Lung (tissue), 16 donors: ENCODE data around the gene TSN. TPM values are rescaled to one million over a fixed set of nuclear protein-coding genes. Genes with fewer than 3 reads are reported as not detected.
A peak's percentile ranks its signal among the peaks of the same experiment; 100 is the strongest.

Experiments
- ATAC-seq: fragments of 200-7000 bp; cut with Tn5 transposase; one replicate; pipeline ENCODE4 v1.9.1; 2020; ENCODE audit warnings: moderate number of reproducible peaks; ENCODE audit not compliant: insufficient read depth, low FRiP score
- DNase-seq, 3 donors: peaks; one replicate each; pipeline ENCODE4 v3.0.0-alpha.2; 2013 to 2017
- H3K27ac ChIP-seq, 2 donors: one replicate each; pipeline ENCODE4 v1.5.1; 2013; ENCODE audit warnings: mild to moderate bottlenecking in 2 of 2, moderate library complexity in 2 of 2, control low read depth in 1 of 2, inconsistent platforms in 1 of 2, low read depth in 1 of 2, low read length in 1 of 2
- H3K27me3 ChIP-seq, 3 donors: one replicate each; pipeline ENCODE4 v1.5.1; 2013; ENCODE audit warnings: low read length in 2 of 3; ENCODE audit not compliant: control insufficient read depth in 3 of 3, insufficient read depth in 3 of 3
- H3K36me3 ChIP-seq, 4 donors: one replicate each; pipeline ENCODE4 v1.5.1; 2013; ENCODE audit warnings: low read length in 4 of 4, mild to moderate bottlenecking in 1 of 4, moderate library complexity in 1 of 4; ENCODE audit not compliant: control insufficient read depth in 4 of 4, insufficient read depth in 4 of 4
- H3K4me1 ChIP-seq, 5 donors: one replicate each; pipeline ENCODE4 v1.5.1; 2013; ENCODE audit warnings: low read length in 5 of 5, mild to moderate bottlenecking in 2 of 5, moderate library complexity in 1 of 5; ENCODE audit not compliant: control insufficient read depth in 5 of 5, insufficient read depth in 5 of 5
- H3K4me3 ChIP-seq: one replicate; pipeline ENCODE4 v1.5.1; 2013; ENCODE audit warnings: mild to moderate bottlenecking, control low read depth, moderate library complexity
- H3K9ac ChIP-seq, 2 donors: one replicate each; pipeline ENCODE4 v1.5.1; 2013; ENCODE audit warnings: low read length in 2 of 2, control low read depth in 1 of 2; ENCODE audit not compliant: insufficient read depth in 1 of 2
- H3K9me3 ChIP-seq, 4 donors: one replicate each; pipeline ENCODE4 v1.5.1; 2013; ENCODE audit warnings: low read length in 3 of 4, mild to moderate bottlenecking in 1 of 4, moderate library complexity in 1 of 4; ENCODE audit not compliant: control insufficient read depth in 4 of 4, insufficient read depth in 3 of 4
- CTCF ChIP-seq: IDR thresholded peaks from 2 replicates; pipeline ENCODE4 v1.5.1; 2012; ENCODE audit warnings: mild to moderate bottlenecking; ENCODE audit errors: control extremely low read depth, extremely low read depth
- WGBS, 2 donors: extraction: QIAGEN DNeasy Blood & Tissue Kit; methylation state at CpG; one replicate each; pipeline ENCODE4 v1.1.7; 2013; 5-methylcytosine and 5-hydroxymethylcytosine counted together
- long read RNA-seq, 5 donors: transcript quantifications; one replicate each; lab custom pipeline, GENCODE V29; 2026
- polyA plus RNA-seq, 2 donors: library from polyadenylated mRNA; stranded (reverse); fragments of 200-250 nt; gene quantifications; one replicate each; pipeline ENCODE4 v1.2.1, GENCODE V29; 2013
- total RNA-seq, 2 donors: library from RNA; depleted of rRNA in 1 of 2; stranded (reverse); fragments of >200 nt in 1 of 2; gene quantifications; one replicate each; pipeline ENCODE4 v1.2.1, GENCODE V29; 2014 to 2021
- donor health status: control.
- donor health status: control.
- donor health status: Bipolar disorder and iron deficiency.
- donor health status: healthy.
- donor health status: DM: yes; HTN: yes; CAD: no.

TSN gene
- total RNA-seq: 10 to 100 TPM; 50.1 to 53.8 TPM
- polyA plus RNA-seq: 10 to 100 TPM; 20.5 to 28.1 TPM
- long read RNA-seq, donor 1, transcript TSN-201 (6 exons, 3,420 nt): major isoform, 44 of 44 reads
- long read RNA-seq, donor 1, partial matches to known transcripts: 0 of 44 reads
- long read RNA-seq, donor 1, other reads (novel, unspliced or antisense): 0 of 44 reads
- long read RNA-seq, donor 2, transcript TSN-201 (6 exons, 3,420 nt): major isoform, 9 of 9 reads
- long read RNA-seq, donor 2, partial matches to known transcripts: 0 of 9 reads
- long read RNA-seq, donor 2, other reads (novel, unspliced or antisense): 0 of 9 reads
- long read RNA-seq, donor 3, transcript TSN-201 (6 exons, 3,420 nt): major isoform, 20 of 34 reads
- long read RNA-seq, donor 3, partial matches to known transcripts: 13 of 34 reads
- long read RNA-seq, donor 3, other reads (novel, unspliced or antisense): 0 of 34 reads
- long read RNA-seq, donor 4, transcript TSN-201 (6 exons, 3,420 nt): major isoform, 5 of 26 reads
- long read RNA-seq, donor 4, partial matches to known transcripts: 20 of 26 reads
- long read RNA-seq, donor 4, other reads (novel, unspliced or antisense): 0 of 26 reads
- long read RNA-seq, donor 5, transcript TSN-201 (6 exons, 3,420 nt): major isoform, 40 of 45 reads
- long read RNA-seq, donor 5, partial matches to known transcripts: 0 of 45 reads
- long read RNA-seq, donor 5, other reads (novel, unspliced or antisense): 0 of 45 reads

DNA sequence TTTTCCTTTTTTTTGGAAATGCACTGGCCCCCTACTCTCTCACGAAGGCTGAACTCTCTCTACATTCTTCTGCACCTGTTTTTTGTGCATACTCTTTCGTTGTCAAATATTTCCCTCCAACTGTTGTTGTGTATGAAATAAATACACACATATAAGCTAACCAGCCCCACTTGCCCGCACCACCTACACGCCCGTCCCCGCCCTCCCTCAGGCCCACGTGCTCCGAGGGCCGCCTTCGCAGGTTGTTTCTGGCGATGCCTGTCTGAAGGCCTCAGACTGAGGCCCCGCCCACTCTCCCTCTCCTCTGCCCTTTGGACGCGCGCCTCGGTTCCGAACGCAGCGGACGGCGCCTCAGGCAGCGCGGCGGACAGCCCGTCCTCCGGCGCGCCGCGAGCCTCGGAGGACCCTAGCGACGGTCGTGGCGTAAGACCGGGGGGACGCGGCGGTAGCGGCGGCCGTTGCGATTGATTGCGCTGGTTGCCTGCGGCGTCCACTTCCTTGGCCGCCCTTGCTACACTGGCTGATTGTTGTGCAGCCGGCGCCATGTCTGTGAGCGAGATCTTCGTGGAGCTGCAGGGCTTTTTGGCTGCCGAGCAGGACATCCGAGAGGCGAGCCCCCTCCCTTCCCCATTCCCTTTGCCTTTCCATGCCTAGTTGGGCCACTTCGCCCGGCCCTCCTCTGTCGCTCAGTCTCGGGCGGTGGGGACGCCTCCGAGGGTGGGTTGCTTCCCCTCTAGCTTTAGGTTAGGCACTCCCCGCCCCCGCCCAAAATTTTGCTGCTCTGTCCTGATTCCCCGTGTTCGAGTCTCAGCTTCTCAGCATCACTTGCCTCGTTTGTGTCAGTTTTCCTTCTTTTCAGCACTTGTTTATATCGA is at the start of gene TSN:
Gene TSN (plus strand): TSS at position 415 of the 875 bp plus-strand sequence. CDS start 129 bp downstream, at position 544.
- Histone ChIP-seq H3K36me3 (peaks cover 4 to 13% (median 10%) of the 10 kb centered on the region in 4 donors), H3K27ac (peak within 1 kb of the TSS; percentile 81 to 91), H3K27me3 (no peaks in the 10 kb centered on the region), H3K9ac (peak within 1 kb of the TSS; percentile 76 to 97), H3K4me1 (peaks cover 0 to 14% (median 4%) of the 10 kb centered on the region in 5 donors), H3K9me3 (no peaks in the 10 kb centered on the region), H3K4me3 (peak within 1 kb of the TSS; percentile 96)
- ATAC-seq (peak; percentile 100), DNase-seq (peak; percentile 97 to 99 (median 98))
- WGBS, 2 donors: 0% methylated on average over 59 to 67 of the region's 67 CpGs
- TF ChIP-seq CTCF: no peak

GRCh38 chr2:121705958-121706357 is 49.5 kb upstream of the TSN start:
- no peak overlapping the region for H3K4me3 ChIP-seq
- no peak for ATAC-seq
- no peaks in the 10 kb centered on the region for H3K27me3 ChIP-seq
- no peak for DNase-seq
- H3K9ac ChIP-seq: no peak overlapping the region
- 96 to 97% methylated on average over 4 of the region's 4 CpGs for whole genome bisulfite sequencing, 2 donors
- no peaks in the 10 kb centered on the region for H3K36me3 ChIP-seq
- no peaks in the 10 kb centered on the region for H3K9me3 ChIP-seq
- H3K27ac ChIP-seq: no peak overlapping the region
- TF ChIP-seq CTCF: no peak
- H3K4me1 ChIP-seq: no peaks in the 10 kb centered on the region

DNA sequence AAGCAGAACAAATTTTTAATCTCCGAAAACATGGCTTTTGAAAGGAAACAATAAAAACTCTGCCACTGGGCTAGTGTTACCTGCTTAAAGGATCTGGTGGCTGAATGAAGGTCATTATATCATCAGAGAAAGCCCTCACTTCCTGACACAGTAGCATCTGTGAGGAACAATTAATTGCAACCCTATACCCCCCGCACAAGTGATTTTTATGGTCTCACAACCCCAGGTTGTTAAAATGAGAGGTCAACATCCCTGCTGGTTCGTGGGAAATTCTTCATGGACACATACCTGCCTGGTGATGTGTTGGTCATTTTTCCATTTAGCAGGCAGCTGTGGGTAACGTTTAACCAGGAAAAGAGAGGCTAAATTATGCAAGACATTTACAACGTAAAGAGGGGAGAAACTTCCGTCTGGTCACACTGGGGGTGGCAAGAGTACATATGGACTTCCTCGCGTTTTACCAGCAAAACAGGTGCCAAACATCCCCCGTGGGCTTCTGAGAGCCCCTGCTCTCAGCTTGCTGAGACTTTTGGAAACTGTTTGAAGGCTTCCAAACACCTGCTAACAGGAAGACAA is 48.0 kb upstream of the TSN start:
- Histone ChIP-seq H3K4me1 (no peaks in the 10 kb centered on the region), H3K4me3 (no peak overlapping the region), H3K9me3 (no peaks in the 10 kb centered on the region), H3K9ac (peak overlapping the region in 1 of 2 donors; percentile 19), H3K27ac (peak overlapping the region in 1 of 2 donors; percentile 62), H3K27me3 (no peaks in the 10 kb centered on the region), H3K36me3 (no peaks in the 10 kb centered on the region)
- DNase-seq: no peak
- WGBS, 2 donors: 29 to 43% methylated on average over 9 of the region's 9 CpGs
- ATAC-seq: peak; percentile 60
- TF ChIP-seq CTCF: no peak
